Astrocyte of the spinal cord (primary cell): ENCODE measurements around the gene DENND2D.

Experiments used
- DNase-seq: peaks from one replicate; pipeline ENCODE4 v3.0.0; 2011; ENCODE audit warnings: low read depth, low spot score
- H3K4me3 ChIP-seq: 2 replicates; pipeline ENCODE4 v1.5.1; 2011; ENCODE audit warnings: low read depth, mild to moderate bottlenecking, low read length, moderate library complexity
- CTCF ChIP-seq: IDR thresholded peaks from 2 replicates; pipeline ENCODE4 v1.5.1; 2012; ENCODE audit warnings: low read depth, mild to moderate bottlenecking, low read length, inconsistent platforms
- in situ Hi-C: cut with HindIII; loops from 2 replicates; pipeline ENCODE4 v1.10.0; 2017; ENCODE audit warnings: low sequenced_read_pairs

The DENND2D gene

GRCh38 chr1:111197598-111198284 lies 2.7 kb downstream of the DENND2D start:
- H3K4me3 ChIP-seq = no peak overlapping the region
- in situ Hi-C loops = no loop called here
- TF ChIP-seq CTCF = no peak
- DNase-seq = no peak

GRCh38 chr1:111196213-111196612 lies 4.2 kb downstream of the DENND2D start:
- H3K4me3 ChIP-seq = no peak overlapping the region
- in situ Hi-C loops = no loop called here
- TF ChIP-seq CTCF = no peak

GRCh38 chr1:111195002-111195684 lies 5.3 kb downstream of the DENND2D start:
- in situ Hi-C loops = no loop called here
- no peak for DNase-seq
- H3K4me3 ChIP-seq = no peak overlapping the region
- no peak for TF ChIP-seq CTCF

More at GRCh38 chr1:111196213-111196612, 4.2 kb downstream of the DENND2D start:
- no peak for DNase-seq

GRCh38 chr1:111193712-111194480 lies 6.5 kb downstream of the DENND2D start:
- no peak for TF ChIP-seq CTCF
- no peak for DNase-seq
- no peak overlapping the region for H3K4me3 ChIP-seq
- in situ Hi-C loops = no loop called here

GRCh38 chr1:111192658-111193519 lies 7.6 kb downstream of the DENND2D start:
- in situ Hi-C loops = no loop called here
- DNase-seq = no peak
- no peak overlapping the region for H3K4me3 ChIP-seq
- TF ChIP-seq CTCF = no peak

- in situ Hi-C loops = no loop called here
- H3K4me3 ChIP-seq = no peak overlapping the region
- TF ChIP-seq CTCF = no peak
- no peak for DNase-seq
These were observed 8.4 kb downstream of the DENND2D start for GRCh38 chr1:111192074-111192473.
